HG03103 (cell line): ENCODE data around the gene CEP85.
A peak's percentile ranks its signal among the peaks of the same experiment; 100 is the strongest.
"Not testable (repeated sequence)": the region's sequence is repeated elsewhere in the genome, so short reads cannot be mapped to it uniquely, and the experiment has no call there.

Experiments
- ATAC-seq: cut with Tn5 transposase; IDR thresholded peaks from one replicate; pipeline ENCODE4 v1.9.1; 2021; ENCODE audit warnings: low read depth; ENCODE audit not compliant: unreplicated experiment

Gene CEP85

DNA sequence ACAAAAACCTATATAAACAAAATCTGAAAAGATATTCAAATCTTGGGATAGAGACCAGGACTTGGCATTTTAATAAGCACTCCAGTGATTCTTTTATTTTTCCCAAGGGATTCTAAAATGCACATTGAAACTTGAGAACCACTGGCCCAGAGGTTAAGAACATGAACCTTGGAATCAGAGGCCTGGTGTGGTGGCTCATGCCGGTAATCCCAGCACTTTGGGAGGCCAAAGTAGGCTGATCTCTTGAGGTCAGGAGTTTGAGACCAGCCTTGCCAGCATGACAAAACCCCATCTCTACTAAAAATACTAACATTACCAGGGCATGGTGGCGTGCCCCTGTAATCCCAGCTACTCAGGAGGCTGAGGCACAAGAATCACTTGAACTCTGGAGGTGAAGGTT lies 12.9 kb upstream of the CEP85 start:
- ATAC-seq = no peak

- ATAC-seq = no peak
Measured at GRCh38 chr1:26224606-26225005, 9.4 kb upstream of the CEP85 start.

DNA sequence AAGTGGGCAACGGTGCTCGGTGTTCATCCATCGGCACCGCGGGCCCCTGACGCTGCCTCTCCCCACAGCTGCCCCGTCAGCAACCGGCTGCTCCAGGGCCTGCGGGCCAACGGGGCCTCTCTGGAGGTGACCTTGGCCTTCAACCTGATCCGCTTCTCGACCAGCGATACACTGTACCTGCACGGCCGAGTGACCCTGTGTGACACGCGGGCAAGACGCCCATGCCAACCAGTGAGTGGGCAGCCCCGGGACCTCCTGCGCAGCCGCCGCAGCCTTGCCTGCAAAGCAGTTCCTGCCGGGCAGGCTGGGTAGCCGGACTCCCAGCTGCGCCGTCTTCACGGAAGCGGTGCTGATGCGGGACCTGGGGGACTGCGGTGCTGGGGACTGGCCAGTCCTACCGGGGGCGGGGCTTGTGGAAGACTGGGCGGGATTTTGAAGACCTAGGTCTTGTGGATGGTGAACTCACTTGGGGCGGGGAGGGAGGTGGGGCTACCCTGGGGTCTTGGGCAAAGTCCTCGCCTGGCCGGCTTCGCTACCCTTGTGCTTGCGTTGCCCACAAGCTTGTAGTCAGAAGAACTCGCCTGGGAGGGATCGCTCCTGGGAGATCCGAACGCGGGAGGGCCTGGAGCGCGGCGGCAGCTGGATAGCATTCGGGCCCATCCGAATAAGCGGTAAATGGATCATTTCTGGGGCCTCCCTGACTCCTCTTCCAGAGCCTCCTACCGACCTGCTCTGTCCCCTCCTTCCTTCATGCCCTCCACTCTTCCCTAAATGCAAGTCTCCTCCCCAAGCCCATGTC lies 8.8 kb upstream of the CEP85 start:
- no peak for ATAC-seq

DNA sequence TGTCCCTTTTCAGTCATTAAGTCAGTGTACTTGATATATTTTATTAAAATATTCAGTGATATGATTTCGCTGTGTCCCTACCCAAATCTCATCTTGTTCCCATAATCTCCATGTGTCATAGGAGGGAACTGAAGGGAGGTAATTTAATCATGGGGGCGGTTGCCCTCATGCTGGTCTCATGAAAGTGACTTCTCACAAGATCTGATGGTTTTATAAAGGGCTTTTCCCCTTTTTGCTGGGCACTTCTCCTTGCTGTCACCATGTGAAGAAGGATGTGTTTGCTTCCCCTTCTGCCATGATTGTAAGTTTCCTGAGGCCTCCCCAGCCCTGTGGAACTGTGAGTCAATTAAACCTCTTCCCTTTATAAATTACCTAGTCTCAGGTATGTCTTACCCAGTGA lies 3.3 kb upstream of the CEP85 start:
- not testable (repeated sequence) for ATAC-seq

- ATAC-seq = peak; percentile 3
Measured at GRCh38 chr1:26234644-26235370, 807 bp downstream of the CEP85 start.

DNA sequence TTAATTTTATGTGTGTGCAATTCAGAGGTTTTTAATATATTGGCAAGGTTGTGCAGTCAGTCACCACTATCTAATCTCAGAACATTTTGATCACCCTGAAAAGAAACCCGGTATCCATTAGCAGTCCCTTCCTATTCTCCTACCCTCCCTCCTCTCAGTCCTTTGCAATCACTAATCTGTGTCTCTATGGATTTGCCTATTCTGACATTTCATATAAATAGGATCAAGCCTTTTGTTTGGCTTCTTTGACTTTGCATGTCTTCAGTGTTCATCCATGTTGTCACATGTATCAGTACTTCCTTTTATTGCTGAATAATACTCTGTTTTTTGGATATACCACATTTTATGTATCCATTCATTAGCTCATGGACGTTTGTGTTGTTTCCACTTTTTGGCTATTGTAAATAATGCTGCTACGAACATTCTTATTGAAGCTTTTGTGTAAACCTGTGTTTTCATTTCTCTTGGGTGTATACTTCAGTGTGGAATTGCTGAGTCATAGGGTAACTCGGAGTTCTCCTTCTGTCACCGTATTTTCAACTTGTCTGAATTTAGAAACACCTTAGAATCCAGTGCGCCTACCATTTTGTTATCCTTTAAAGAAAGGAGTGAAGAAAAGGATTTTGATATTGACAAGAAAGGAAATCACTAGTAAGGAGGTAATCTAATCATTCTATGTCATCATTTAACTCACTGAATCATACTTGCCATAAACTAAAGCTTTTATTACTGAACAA lies 3.4 kb downstream of the CEP85 start:
- ATAC-seq = no peak

DNA sequence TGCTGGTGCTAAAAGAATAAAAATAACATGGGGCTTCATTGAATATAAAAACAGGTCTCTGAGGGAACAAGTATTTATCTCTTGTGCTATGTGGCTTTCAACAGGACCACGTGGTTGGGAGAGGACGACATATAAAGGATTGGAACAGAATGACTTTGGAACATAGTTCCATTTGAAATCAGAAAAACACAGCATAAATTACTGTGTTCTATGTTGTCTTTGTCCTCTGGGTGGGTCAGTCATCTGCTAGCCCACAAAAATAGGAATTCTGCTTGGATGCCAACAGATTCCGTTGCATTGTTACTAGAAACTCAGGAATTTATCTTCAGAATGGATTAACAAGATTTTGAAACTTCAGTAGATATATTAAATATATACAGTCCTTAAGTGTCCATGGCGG lies 5.9 kb downstream of the CEP85 start:
- ATAC-seq = no peak

DNA sequence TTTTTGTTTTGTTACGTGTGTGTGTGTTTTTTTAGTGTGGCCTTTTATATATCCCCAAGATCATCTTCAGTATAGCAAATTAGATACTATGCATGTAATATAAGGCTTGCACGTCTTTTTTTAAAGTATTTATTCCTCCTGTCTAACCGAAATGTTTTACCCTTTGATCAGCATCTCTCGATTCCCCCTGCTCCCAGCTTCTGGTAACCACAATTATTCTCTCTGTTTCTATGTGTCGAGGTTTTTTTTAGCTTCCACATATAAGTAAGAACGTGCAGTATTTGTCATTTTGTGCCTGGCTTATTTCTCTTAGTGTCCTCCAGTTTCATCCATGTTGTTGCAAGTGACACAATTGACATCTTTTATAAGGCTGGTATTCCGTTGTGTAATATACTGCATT lies 18.7 kb downstream of the CEP85 start:
- ATAC-seq = no peak

GRCh38 chr1:26254404-26254803 lies 20.4 kb downstream of the CEP85 start:
- no peak for ATAC-seq

DNA sequence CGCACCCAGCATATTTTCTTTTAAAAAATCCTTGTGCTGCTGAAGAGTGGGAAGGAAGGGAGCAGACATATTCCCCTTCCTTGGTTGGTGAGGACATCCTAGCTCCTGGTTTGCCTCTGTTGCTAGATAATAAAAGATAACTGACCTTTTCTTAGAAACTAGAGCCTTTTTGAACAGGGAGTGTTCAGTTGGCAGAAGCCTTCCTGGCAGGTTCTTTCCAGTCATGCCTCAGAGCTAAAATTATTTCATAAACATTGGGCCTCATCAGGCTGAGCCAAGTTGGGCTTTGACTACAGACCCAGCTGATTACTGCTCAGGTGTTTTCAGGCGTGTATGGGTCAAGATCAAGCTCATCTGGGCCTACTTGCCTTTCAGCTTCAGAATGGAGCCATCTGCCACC lies 23.2 kb downstream of the CEP85 start:
- no peak for ATAC-seq

DNA sequence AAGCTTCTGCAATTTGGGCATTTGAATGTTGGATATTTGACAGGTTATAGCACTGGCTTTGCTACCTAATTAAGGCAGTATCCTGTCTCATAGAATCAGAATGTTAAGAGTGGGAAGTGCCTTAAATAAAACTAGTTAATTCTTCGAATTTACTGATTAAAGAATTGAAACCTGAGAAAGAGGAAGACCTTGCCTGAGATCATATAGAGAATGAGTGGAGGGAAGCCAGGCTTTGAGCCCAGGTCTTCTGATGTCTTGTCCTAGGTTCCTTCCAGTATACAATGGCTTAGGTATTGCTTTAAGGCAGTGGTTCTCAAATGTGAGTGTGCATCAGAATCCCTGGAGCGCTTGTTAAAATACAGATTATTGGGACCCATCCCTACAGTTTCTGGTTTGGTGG lies 25.0 kb downstream of the CEP85 start:
- no peak for ATAC-seq

DNA sequence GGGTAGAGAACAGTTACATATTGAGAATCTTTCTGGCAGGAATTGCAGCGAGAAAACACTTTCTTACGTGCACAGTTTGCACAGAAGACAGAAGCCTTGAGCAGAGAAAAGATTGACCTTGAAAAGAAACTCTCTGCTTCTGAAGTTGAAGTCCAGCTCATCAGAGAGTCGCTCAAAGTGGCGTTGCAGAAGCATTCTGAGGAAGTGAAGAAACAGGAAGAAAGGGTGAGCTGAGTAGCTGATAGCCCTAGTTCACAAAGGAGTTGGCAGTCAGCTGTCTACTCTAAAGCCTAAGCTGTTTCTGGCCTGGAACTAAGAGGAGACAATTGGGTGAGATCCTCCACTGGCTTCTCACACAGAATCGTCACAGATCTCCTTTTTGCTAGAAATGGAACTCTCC lies 25.6 kb downstream of the CEP85 start:
- no peak for ATAC-seq

DNA sequence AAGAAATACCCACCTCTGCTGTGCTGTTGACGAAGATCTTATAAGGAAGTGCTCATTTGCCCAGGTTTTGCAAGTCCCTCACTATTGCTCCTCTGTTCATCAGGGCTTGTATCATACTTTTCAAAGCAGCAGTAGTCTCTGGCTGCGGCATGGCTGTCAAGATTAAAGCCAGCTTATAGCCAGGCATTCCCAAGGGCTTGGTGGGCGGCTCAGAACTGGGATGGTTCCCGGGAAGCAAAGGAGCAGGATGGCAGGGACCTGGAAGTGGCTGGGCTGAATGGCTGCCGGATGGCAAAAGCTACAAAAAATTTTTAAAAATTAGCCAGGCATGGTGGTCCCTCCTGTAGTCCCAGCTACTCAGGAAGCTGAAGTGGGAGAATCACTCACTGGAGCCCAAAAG lies 29.2 kb downstream of the CEP85 start:
- no peak for ATAC-seq

DNA sequence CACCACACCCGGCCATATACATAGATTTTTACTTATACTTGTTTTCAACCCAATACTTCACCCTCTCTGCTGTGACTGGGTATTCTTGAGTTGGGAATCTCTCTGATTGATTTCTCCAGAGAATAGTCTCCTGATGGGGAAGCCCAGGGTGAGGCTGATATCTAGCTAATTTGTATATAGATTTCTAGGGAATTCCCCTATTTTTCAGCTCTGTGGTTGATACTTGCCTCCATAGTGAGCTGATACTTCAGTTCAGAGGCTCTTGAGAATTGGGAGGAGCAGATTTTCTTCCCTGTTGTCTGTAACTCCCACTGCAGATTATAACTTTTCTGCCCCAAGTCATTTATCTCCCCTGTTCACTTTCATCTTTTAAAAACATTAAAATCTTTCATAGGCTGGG lies 31.4 kb downstream of the CEP85 start:
- no peak for ATAC-seq

GRCh38 chr1:26268290-26269197 lies 34.5 kb downstream of the CEP85 start:
- ATAC-seq = no peak

- no peak for ATAC-seq
Measured at GRCh38 chr1:26269198-26269550, 35.2 kb downstream of the CEP85 start.

GRCh38 chr1:26274801-26275425 lies 40.9 kb downstream of the CEP85 start:
- no peak for ATAC-seq

DNA sequence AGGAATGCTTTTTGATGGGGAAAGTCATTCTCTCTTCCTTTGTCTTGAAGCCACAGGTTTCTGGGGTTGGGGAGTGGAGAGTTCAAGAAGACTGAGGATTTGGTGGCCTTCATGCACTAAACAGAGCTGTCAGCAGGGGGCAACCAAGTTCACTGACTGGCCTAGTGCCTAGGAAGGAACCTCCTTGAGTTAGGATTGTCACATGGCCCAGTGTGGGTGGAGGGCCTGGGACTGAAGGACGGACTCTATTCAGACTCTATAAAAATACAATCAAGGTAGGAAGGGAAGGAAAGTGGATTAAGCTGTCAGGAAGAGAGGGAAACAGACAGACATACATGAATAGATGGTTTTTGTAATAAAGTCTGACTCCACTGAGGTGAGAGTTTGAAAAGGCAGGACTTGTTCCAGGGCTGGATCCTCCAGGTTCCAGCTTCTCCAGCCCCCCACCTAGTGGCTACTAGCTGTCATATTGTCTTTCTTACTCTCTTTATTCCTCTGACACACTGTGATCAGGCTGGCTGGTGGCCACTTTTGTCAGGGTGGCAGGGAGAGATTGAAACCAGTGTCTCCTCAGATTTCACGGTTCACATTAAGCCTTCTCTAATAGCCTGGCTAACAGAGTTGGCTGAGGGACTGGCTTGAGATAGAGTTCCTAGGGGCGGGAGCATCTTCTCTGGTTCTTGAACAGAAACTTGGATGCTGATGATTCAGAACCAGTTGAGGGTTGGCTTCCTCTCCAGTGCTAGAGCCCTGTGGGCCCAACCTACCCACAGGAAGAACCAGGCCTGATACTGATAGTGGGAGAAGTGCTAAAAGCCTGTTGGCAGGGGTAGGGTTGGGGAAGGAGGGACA lies 41.8 kb downstream of the CEP85 start:
- no peak for ATAC-seq

DNA sequence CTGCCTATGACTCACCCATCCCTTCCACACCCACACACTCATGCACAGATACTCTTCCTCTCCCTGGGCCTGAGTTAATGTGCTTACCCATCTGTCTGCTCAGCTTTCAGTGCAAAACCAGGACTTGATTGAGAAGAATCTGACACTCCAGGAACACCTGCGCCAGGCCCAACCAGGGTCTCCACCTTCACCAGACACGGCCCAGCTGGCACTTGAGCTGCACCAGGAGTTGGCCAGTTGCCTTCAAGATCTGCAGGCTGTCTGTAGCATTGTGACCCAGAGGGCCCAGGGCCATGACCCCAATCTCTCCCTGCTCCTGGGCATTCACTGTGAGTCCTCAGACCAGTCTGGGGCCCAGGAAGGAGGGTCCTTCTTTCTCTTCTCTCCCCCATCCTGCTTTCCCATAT lies 42.4 kb downstream of the CEP85 start:
- ATAC-seq = no peak
